SK-N-SH treated with all-trans-retinoic acid at 6 μM for 48 hours (cell line): ENCODE data around the gene OMP.

Source experiments
- ATAC-seq: fragments of 200-7000 bp; cut with Tn5 transposase; 3 replicates; pipeline ENCODE4 v1.9.1; 2020; ENCODE audit warnings: mild to moderate bottlenecking, moderate library complexity
- ARNTL ChIP-seq: fragments of 450-650 bp; formaldehyde crosslinking; IDR thresholded peaks from 2 replicates; pipeline ENCODE4 v1.5.0; 2020; ENCODE audit warnings: low read depth, mild to moderate bottlenecking, moderate library complexity, borderline replicate concordance
- BACH2 ChIP-seq: fragments of 250-450 bp; sonication (Bioruptor Pico); IDR thresholded peaks from 2 replicates; pipeline ENCODE4 v1.9.0; 2021; ENCODE audit warnings: mild to moderate bottlenecking, borderline replicate concordance
- CSDC2 ChIP-seq: fragments of 250-450 bp; sonication (Bioruptor Pico); IDR thresholded peaks from 2 replicates; pipeline ENCODE4 v1.5.0; 2020; ENCODE audit warnings: mild to moderate bottlenecking, moderate library complexity
- ESRRG ChIP-seq: fragments of 250-450 bp; sonication (Bioruptor Pico); IDR thresholded peaks from 2 replicates; pipeline ENCODE4 v1.6.1; 2021; ENCODE audit warnings: mild to moderate bottlenecking
- GLIS3 ChIP-seq: fragments of 250-450 bp; sonication (Bioruptor Pico); IDR thresholded peaks from 2 replicates; pipeline ENCODE4 v1.5.0; 2020; ENCODE audit warnings: mild to moderate bottlenecking, moderate library complexity
- ISL1 ChIP-seq: fragments of 250-450 bp; sonication (Bioruptor Pico); IDR thresholded peaks from 2 replicates; pipeline ENCODE4 v2.1.2; 2022; ENCODE audit warnings: mild to moderate bottlenecking, moderate library complexity
- OSR1 ChIP-seq: fragments of 250-450 bp; sonication (Bioruptor Pico); IDR thresholded peaks from 2 replicates; pipeline ENCODE4 v1.8.0; 2022; ENCODE audit warnings: moderate library complexity, mild to moderate bottlenecking, inconsistent platforms
- PPARA ChIP-seq: fragments of 250-450 bp; sonication (Bioruptor Pico); IDR thresholded peaks from 2 replicates; pipeline ENCODE4 v1.5.0; 2020; ENCODE audit warnings: mild to moderate bottlenecking, borderline replicate concordance
- RARB ChIP-seq: fragments of 250-450 bp; sonication (Bioruptor Pico); IDR thresholded peaks from 2 replicates; pipeline ENCODE4 v1.8.0; 2021; ENCODE audit warnings: mild to moderate bottlenecking, moderate library complexity
- SNAI2 ChIP-seq: fragments of 250-450 bp; sonication (Bioruptor Pico); IDR thresholded peaks from 2 replicates; pipeline ENCODE4 v1.5.0; 2020; ENCODE audit warnings: mild to moderate bottlenecking, moderate library complexity
- TCF4 ChIP-seq: fragments of 250-450 bp; sonication (Bioruptor Pico); IDR thresholded peaks from 2 replicates; pipeline ENCODE4 v1.8.0; 2021; ENCODE audit warnings: mild to moderate bottlenecking, moderate library complexity, borderline replicate concordance
- TOX ChIP-seq: fragments of 250-450 bp; sonication (Bioruptor Pico); IDR thresholded peaks from 2 replicates; pipeline ENCODE4 v1.8.0; 2021; ENCODE audit warnings: mild to moderate bottlenecking, moderate library complexity, borderline replicate concordance
- ZC3H10 ChIP-seq: fragments of 250-450 bp; sonication (Bioruptor Pico); IDR thresholded peaks from 2 replicates; pipeline ENCODE4 v1.5.1; 2021; ENCODE audit warnings: mild to moderate bottlenecking, moderate library complexity
- ZFP3 ChIP-seq: fragments of 250-450 bp; sonication (Bioruptor Pico); IDR thresholded peaks from 2 replicates; pipeline ENCODE4 v1.5.0; 2020; ENCODE audit warnings: mild to moderate bottlenecking, moderate library complexity
- ZFP30 ChIP-seq: fragments of 450-650 bp; formaldehyde crosslinking; IDR thresholded peaks from 2 replicates; pipeline ENCODE4 v1.5.0; 2022; ENCODE audit warnings: mild to moderate bottlenecking, moderate library complexity
- ZNF565 ChIP-seq: fragments of 450-650 bp; formaldehyde crosslinking; conservative IDR thresholded peaks from 2 replicates; pipeline ENCODE4 v1.5.0; 2020; ENCODE audit warnings: low read depth, mild to moderate bottlenecking, moderate library complexity
- ZNF70 ChIP-seq: fragments of 450-650 bp; formaldehyde crosslinking; IDR thresholded peaks from 2 replicates; pipeline ENCODE4 v1.5.0; 2020; ENCODE audit warnings: mild to moderate bottlenecking, moderate library complexity
- ZNF8 ChIP-seq: fragments of 450-650 bp; formaldehyde crosslinking; IDR thresholded peaks from 2 replicates; pipeline ENCODE4 v1.5.0; 2020; ENCODE audit warnings: mild to moderate bottlenecking, moderate library complexity
- TF ChIP-seq, protein P1 (sequence below): fragments of 250-450 bp; sonication (Bioruptor Pico); IDR thresholded peaks from 2 replicates; pipeline ENCODE4 v1.5.1; 2021; ENCODE audit warnings: mild to moderate bottlenecking, moderate library complexity
- TF ChIP-seq, protein P2 (sequence below): fragments of 250-450 bp; sonication (Bioruptor Pico); IDR thresholded peaks from 2 replicates; pipeline ENCODE4 v1.8.0; 2021; ENCODE audit warnings: low read depth, mild to moderate bottlenecking, moderate library complexity, borderline replicate concordance
- TF ChIP-seq, protein P3 (sequence below): fragments of 250-450 bp; sonication (Bioruptor Pico); IDR thresholded peaks from 2 replicates; pipeline ENCODE4 v1.5.0; 2020; ENCODE audit warnings: mild to moderate bottlenecking, moderate library complexity
- TF ChIP-seq, protein P4 (sequence below): fragments of 250-450 bp; sonication (Bioruptor Pico); IDR thresholded peaks from 2 replicates; pipeline ENCODE4 v1.5.1; 2020; ENCODE audit warnings: low read depth, mild to moderate bottlenecking, moderate library complexity

OMP gene

DNA sequence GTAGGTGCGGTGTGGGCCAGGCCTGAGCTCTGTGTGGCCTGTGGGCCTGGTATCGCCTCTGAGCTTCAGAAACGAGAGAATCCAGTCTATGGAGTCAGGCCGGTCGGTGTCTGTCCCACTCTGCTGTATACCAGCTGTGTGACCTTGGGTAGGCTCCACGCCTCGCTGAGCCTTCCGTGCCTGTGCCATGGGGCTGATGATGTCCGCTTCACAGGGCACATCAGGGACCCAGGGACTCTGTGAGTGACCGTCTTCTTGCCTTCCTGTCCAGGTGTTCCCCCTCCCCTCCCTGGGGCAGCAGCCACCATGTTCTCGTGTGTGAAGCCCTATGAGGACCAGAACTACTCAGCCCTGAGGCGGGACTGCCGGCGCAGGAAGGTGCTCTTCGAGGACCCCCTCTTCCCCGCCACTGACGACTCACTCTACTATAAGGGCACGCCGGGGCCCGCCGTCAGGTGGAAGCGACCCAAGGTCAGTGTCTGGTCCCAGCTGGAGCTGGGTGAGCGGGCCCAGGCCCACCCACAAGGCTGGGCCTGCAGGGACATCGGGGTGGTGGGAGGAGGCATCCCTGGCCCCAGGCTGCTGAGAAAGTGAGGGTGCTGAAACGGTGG, 18.0 kb upstream of the OMP start:
- TF ChIP-seq, protein P1, sequence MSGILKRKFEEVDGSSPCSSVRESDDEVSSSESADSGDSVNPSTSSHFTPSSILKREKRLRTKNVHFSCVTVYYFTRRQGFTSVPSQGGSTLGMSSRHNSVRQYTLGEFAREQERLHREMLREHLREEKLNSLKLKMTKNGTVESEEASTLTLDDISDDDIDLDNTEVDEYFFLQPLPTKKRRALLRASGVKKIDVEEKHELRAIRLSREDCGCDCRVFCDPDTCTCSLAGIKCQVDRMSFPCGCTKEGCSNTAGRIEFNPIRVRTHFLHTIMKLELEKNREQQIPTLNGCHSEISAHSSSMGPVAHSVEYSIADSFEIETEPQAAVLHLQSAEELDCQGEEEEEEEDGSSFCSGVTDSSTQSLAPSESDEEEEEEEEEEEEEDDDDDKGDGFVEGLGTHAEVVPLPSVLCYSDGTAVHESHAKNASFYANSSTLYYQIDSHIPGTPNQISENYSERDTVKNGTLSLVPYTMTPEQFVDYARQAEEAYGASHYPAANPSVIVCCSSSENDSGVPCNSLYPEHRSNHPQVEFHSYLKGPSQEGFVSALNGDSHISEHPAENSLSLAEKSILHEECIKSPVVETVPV: no peak
- TF ChIP-seq ZFP3 (CRISPR knock-in tag) (no peak), ZC3H10 (CRISPR knock-in tag) (no peak), ESRRG (CRISPR knock-in tag) (no peak), ARNTL (no peak), RARB (CRISPR knock-in tag) (no peak), ZFP30 (CRISPR knock-in tag) (no peak), GLIS3 (CRISPR knock-in tag) (no peak), ISL1 (CRISPR knock-in tag) (no peak), ZNF70 (CRISPR knock-in tag) (no peak), OSR1 (CRISPR knock-in tag) (no peak), CSDC2 (CRISPR knock-in tag) (no peak), ZNF8 (no peak), PPARA (no peak), TOX (CRISPR knock-in tag) (no peak), BACH2 (CRISPR knock-in tag) (no peak)
- TF ChIP-seq, protein P2, sequence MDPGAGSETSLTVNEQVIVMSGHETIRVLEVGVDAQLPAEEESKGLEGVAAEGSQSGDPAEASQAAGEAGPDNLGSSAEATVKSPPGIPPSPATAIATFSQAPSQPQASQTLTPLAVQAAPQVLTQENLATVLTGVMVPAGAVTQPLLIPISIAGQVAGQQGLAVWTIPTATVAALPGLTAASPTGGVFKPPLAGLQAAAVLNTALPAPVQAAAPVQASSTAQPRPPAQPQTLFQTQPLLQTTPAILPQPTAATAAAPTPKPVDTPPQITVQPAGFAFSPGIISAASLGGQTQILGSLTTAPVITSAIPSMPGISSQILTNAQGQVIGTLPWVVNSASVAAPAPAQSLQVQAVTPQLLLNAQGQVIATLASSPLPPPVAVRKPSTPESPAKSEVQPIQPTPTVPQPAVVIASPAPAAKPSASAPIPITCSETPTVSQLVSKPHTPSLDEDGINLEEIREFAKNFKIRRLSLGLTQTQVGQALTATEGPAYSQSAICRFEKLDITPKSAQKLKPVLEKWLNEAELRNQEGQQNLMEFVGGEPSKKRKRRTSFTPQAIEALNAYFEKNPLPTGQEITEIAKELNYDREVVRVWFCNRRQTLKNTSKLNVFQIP (CRISPR knock-in tag): no peak
- TF ChIP-seq, protein P3, sequence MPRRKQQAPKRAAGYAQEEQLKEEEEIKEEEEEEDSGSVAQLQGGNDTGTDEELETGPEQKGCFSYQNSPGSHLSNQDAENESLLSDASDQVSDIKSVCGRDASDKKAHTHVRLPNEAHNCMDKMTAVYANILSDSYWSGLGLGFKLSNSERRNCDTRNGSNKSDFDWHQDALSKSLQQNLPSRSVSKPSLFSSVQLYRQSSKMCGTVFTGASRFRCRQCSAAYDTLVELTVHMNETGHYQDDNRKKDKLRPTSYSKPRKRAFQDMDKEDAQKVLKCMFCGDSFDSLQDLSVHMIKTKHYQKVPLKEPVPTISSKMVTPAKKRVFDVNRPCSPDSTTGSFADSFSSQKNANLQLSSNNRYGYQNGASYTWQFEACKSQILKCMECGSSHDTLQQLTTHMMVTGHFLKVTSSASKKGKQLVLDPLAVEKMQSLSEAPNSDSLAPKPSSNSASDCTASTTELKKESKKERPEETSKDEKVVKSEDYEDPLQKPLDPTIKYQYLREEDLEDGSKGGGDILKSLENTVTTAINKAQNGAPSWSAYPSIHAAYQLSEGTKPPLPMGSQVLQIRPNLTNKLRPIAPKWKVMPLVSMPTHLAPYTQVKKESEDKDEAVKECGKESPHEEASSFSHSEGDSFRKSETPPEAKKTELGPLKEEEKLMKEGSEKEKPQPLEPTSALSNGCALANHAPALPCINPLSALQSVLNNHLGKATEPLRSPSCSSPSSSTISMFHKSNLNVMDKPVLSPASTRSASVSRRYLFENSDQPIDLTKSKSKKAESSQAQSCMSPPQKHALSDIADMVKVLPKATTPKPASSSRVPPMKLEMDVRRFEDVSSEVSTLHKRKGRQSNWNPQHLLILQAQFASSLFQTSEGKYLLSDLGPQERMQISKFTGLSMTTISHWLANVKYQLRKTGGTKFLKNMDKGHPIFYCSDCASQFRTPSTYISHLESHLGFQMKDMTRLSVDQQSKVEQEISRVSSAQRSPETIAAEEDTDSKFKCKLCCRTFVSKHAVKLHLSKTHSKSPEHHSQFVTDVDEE (CRISPR knock-in tag): no peak
- ATAC-seq: no peak

DNA sequence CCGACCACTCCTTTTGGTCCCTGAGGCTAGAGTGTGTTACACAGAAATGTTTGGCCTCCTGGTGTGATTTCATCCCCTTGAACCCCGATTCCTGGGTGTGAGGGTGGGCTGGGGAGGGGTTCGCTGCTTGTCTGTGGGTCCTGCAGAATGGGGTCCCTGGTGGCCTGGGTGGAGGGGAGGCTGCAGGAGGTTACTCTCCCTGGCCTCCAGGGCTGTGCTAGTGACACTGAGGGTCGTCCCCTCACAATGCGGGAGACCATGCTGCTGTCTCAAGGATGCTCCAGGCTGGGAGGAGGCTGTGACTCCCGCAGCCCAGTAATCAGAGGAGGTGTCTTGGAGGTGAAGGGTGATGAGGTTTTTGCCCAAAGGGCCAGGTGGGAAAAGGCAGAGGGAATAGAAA, 17.0 kb upstream of the OMP start:
- no peak for ATAC-seq
- TF ChIP-seq BACH2 (CRISPR knock-in tag) (no peak), ZNF565 (no peak), ZNF70 (CRISPR knock-in tag) (no peak), PPARA (no peak), ARNTL (no peak), ZFP30 (CRISPR knock-in tag) (no peak), ZFP3 (CRISPR knock-in tag) (no peak), TCF4 (CRISPR knock-in tag) (no peak), TOX (CRISPR knock-in tag) (no peak), SNAI2 (CRISPR knock-in tag) (no peak), ESRRG (CRISPR knock-in tag) (no peak), RARB (CRISPR knock-in tag) (no peak), ZC3H10 (CRISPR knock-in tag) (no peak)
- TF ChIP-seq, protein P1: no peak
- TF ChIP-seq, protein P2 (CRISPR knock-in tag): no peak
- TF ChIP-seq, protein P4, sequence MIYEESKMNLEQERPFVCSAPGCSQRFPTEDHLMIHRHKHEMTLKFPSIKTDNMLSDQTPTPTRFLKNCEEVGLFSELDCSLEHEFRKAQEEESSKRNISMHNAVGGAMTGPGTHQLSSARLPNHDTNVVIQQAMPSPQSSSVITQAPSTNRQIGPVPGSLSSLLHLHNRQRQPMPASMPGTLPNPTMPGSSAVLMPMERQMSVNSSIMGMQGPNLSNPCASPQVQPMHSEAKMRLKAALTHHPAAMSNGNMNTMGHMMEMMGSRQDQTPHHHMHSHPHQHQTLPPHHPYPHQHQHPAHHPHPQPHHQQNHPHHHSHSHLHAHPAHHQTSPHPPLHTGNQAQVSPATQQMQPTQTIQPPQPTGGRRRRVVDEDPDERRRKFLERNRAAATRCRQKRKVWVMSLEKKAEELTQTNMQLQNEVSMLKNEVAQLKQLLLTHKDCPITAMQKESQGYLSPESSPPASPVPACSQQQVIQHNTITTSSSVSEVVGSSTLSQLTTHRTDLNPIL (CRISPR knock-in tag): no peak
- TF ChIP-seq, protein P3 (CRISPR knock-in tag): no peak
